ENCODE data around the gene ZFP42. TPM values are rescaled to one million over a fixed set of nuclear protein-coding genes. Genes with fewer than 3 reads are reported as not detected.

The ZFP42 gene
- total RNA-seq, 1 experiment from 2014 or later = 0.05 TPM

DNA sequence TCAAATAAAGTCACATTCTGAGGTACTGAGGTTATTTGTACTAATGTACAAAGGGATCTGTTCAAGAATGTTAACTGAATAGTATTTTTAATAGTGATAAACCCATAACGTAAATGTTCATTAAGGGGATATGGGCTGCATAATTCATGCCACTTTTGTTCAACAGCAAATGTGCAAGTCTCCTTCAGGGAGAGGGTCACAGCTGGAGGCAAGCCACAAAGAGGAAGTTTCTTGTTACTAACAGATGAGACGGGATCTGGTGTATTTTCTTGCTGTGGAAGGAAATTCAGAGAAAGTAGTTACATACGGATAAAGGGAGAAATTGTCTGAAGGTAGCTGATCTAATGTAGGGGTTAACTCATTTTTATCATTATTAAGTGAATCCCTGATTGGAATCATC is 10.0 kb downstream of the ZFP42 start:
- Histone ChIP-seq H3K9me3 (ENCODE audit: control insufficient read depth, insufficient read depth, low read depth, low read length) (no peaks in the 10 kb centered on the region), H3K4me1 (ENCODE audit: control insufficient read depth, insufficient read depth, low read length) (no peaks in the 10 kb centered on the region), H3K27me3 (ENCODE audit: control insufficient read depth, insufficient read depth, low read length) (no peaks in the 10 kb centered on the region), H3K4me3 (ENCODE audit: low read depth in 2 of 2, low read length in 2 of 2) (no peak overlapping the region), H3K27ac (ENCODE audit: low read length) (no peak overlapping the region), H3K36me3 (ENCODE audit: control insufficient read depth, insufficient read depth, low read length) (no peaks in the 10 kb centered on the region)
- ChIA-PET POLR2A (no interaction called here), CTCF (no interaction called here)
- no TSS peak for BruUV-seq (replicated peaks)
- TF ChIP-seq, protein P1, sequence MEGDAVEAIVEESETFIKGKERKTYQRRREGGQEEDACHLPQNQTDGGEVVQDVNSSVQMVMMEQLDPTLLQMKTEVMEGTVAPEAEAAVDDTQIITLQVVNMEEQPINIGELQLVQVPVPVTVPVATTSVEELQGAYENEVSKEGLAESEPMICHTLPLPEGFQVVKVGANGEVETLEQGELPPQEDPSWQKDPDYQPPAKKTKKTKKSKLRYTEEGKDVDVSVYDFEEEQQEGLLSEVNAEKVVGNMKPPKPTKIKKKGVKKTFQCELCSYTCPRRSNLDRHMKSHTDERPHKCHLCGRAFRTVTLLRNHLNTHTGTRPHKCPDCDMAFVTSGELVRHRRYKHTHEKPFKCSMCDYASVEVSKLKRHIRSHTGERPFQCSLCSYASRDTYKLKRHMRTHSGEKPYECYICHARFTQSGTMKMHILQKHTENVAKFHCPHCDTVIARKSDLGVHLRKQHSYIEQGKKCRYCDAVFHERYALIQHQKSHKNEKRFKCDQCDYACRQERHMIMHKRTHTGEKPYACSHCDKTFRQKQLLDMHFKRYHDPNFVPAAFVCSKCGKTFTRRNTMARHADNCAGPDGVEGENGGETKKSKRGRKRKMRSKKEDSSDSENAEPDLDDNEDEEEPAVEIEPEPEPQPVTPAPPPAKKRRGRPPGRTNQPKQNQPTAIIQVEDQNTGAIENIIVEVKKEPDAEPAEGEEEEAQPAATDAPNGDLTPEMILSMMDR (IDR thresholded peaks at IDR 0.05) = no peak
- no peak for TF ChIP-seq SIN3A (IDR thresholded peaks at IDR 0.05; ENCODE audit: borderline replicate concordance, insufficient read depth, low read depth, low read length)
- TF ChIP-seq TCF7L2 (IDR thresholded peaks at IDR 0.05; ENCODE audit: low read depth, low read length) = no peak
- TF ChIP-seq POLR2AphosphoS5 (IDR thresholded peaks at IDR 0.05; ENCODE audit: low read depth, low read length) = no peak
- TF ChIP-seq, protein P2, sequence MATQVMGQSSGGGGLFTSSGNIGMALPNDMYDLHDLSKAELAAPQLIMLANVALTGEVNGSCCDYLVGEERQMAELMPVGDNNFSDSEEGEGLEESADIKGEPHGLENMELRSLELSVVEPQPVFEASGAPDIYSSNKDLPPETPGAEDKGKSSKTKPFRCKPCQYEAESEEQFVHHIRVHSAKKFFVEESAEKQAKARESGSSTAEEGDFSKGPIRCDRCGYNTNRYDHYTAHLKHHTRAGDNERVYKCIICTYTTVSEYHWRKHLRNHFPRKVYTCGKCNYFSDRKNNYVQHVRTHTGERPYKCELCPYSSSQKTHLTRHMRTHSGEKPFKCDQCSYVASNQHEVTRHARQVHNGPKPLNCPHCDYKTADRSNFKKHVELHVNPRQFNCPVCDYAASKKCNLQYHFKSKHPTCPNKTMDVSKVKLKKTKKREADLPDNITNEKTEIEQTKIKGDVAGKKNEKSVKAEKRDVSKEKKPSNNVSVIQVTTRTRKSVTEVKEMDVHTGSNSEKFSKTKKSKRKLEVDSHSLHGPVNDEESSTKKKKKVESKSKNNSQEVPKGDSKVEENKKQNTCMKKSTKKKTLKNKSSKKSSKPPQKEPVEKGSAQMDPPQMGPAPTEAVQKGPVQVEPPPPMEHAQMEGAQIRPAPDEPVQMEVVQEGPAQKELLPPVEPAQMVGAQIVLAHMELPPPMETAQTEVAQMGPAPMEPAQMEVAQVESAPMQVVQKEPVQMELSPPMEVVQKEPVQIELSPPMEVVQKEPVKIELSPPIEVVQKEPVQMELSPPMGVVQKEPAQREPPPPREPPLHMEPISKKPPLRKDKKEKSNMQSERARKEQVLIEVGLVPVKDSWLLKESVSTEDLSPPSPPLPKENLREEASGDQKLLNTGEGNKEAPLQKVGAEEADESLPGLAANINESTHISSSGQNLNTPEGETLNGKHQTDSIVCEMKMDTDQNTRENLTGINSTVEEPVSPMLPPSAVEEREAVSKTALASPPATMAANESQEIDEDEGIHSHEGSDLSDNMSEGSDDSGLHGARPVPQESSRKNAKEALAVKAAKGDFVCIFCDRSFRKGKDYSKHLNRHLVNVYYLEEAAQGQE (IDR thresholded peaks at IDR 0.05; ENCODE audit: insufficient read depth in 1 of 2, low read depth in 2 of 2, low read length in 1 of 2) = no peak
- in situ Hi-C loops (cut with HindIII; ENCODE audit: low pct_unique_long_range_greater_than_20kb, low sequenced_read_pairs) (no loop called here), intact Hi-C loops (cut with micrococcal nuclease; ENCODE audit: unreplicated experiment) (no loop called here)
- ATAC-seq = no peak
- DNase-seq (ENCODE audit: low read depth, low spot score) = no peak

- Histone ChIP-seq H3K4me1 (ENCODE audit: control insufficient read depth, insufficient read depth, low read length) (no peaks in the 10 kb centered on the region), H3K27me3 (ENCODE audit: control insufficient read depth, insufficient read depth, low read length) (no peaks in the 10 kb centered on the region), H3K36me3 (ENCODE audit: control insufficient read depth, insufficient read depth, low read length) (no peaks in the 10 kb centered on the region), H3K4me3 (ENCODE audit: low read depth in 2 of 2, low read length in 2 of 2) (no peak overlapping the region), H3K9me3 (ENCODE audit: control insufficient read depth, insufficient read depth, low read depth, low read length) (no peaks in the 10 kb centered on the region), H3K27ac (ENCODE audit: low read length) (no peak overlapping the region)
- intact Hi-C loops (cut with micrococcal nuclease; ENCODE audit: unreplicated experiment) (no loop called here), in situ Hi-C loops (cut with HindIII; ENCODE audit: low pct_unique_long_range_greater_than_20kb, low sequenced_read_pairs) (no loop called here)
- DNase-seq (ENCODE audit: low read depth, low spot score) (no peak), ATAC-seq (no peak)
- no TSS peak for BruUV-seq (replicated peaks)
- TF ChIP-seq, protein P1 (IDR thresholded peaks at IDR 0.05) = no peak
- TF ChIP-seq, protein P2 (IDR thresholded peaks at IDR 0.05; ENCODE audit: insufficient read depth in 1 of 2, low read depth in 2 of 2, low read length in 1 of 2) = no peak
- TF ChIP-seq SIN3A (IDR thresholded peaks at IDR 0.05; ENCODE audit: borderline replicate concordance, insufficient read depth, low read depth, low read length) = no peak
- TF ChIP-seq POLR2AphosphoS5 (IDR thresholded peaks at IDR 0.05; ENCODE audit: low read depth, low read length) = no peak
- TF ChIP-seq TCF7L2 (IDR thresholded peaks at IDR 0.05; ENCODE audit: low read depth, low read length) = no peak
- CTCF ChIA-PET = no interaction called here
- POLR2A ChIA-PET = no interaction called here
These were observed 10.8 kb downstream of the ZFP42 start for GRCh38 chr4:188006285-188006848.

Data from Panc1 (cell line).